Hematopoietic multipotent progenitor cell treated with erythropoietin and hydrocortisone succinate and interleukin-3 and kit ligand, for 17 days (in vitro differentiated cells): ENCODE results near the gene LRCOL1.
"Not testable (repeated sequence)": the region's sequence is repeated elsewhere in the genome, so short reads cannot be mapped to it uniquely, and the experiment has no call there.

Experiments
- DNase-seq: peaks from one replicate; pipeline ENCODE4 v3.0.0-alpha.2; 2015; ENCODE audit warnings: low spot score

LRCOL1 gene

DNA sequence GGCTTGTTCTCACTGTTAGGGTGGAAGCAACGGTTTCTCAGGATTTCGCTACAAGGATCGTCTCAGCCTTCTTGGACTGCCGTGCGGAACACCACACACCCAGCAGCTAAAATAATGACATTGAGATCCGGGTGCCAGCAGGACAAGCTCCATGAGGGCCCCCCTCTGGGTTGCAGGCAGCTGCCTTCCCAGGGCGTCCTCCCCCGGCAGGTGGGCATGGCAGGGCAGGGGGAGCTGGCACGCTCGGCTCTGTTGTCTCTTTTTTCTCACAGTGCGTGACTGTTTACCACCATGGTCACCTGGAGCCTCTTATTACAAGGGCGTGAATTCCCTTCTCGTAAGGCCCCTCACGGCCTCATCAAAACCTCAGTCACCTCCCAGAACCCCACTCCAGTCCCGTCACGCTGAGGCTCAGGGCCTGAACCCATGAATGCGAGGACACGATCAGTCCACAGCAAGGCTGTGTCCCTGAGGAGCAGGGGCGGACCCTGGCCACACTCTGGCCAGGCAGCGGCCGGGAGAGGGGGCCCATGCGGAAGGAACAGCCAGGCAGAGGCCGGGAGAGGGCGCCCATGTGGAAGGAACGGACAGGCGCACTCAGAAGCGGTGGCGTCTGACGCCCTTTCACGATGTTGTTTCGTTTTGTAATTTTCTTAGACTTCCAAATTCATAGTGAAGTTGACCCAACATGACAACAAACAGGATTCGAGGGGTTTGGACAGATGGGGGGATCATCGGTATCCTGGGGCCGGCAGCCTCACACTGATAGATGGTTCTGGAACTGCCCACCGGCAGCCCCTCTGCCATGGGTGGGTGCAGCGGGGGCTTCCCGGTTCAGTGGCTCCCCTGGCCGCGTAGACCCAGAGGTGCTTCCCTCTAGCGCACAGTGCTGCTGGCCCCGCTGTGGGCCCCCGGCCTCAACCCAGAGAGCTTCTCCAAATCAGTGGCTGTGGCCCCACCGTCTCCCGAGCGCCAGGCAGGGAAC lies 10.0 kb downstream of the LRCOL1 start:
- no peak for DNase-seq

DNA sequence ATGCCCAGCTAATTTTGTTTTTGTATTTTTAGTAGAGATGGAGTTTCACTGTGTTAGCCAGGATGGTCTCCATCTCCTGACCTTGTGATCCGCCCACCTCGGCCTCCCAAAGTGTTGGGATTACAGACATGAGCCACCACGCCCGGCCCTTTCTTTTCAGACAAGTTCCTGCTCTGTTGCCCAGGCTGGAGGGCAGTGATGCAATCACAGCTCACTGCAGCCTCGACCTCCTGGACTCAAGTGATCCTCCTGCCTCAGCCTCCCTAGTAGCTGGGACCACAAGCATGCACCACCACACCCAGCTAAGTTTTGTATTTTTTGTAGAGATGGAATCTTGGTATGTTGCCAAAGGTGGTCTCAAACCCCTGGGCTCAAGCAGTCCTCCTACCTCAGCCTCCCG lies 10.9 kb downstream of the LRCOL1 start:
- DNase-seq = not testable (repeated sequence)

DNA sequence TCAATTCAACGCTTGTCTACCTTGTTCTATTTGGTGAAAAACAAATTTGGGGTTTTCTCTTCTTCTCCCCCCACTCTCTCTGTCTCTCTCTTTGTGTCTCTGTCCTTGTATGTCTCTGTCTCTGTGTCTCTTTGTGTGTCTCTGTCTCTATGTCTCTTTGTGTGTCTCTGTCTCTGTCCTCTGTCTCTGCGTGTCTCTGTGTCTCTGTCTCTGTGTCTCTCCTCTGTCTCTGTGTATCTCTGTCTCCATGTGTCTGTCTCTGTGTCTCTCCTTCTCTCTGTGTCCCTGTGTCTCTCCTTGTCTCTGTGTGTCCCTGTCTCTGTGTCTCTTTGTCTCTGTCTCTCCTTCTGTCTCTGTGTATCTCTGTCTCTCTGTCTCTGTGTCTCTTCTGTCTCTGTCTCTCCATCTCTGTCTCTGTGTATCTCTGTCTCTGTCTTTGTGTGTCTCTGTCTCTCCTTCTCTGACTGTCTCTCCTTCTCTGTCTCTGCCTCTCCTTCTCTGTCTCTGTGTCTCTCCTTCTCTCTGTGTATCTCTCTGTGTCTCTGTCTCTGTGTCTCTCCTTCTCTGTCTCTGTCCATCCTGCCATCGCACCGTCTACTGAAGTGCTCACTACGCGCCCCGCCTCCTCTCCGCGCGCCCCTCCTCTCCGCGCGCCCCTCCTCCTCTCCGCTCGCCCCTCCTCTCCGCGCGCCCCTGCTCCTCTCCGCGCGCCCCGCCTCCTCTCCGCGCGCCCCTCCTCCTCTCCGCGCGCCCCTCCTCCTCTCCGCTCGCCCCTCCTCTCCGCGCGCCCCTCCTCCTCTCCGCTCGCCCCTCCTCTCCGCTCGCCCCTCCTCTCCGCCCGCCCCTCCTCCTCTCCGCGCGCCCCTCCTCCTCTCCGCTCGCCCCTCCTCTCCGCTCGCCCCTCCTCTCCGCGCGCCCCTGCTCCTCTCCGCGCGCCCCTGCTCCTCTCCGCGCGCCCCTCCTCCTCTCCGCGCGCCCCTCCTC lies 12.8 kb downstream of the LRCOL1 start:
- no peak for DNase-seq

DNA sequence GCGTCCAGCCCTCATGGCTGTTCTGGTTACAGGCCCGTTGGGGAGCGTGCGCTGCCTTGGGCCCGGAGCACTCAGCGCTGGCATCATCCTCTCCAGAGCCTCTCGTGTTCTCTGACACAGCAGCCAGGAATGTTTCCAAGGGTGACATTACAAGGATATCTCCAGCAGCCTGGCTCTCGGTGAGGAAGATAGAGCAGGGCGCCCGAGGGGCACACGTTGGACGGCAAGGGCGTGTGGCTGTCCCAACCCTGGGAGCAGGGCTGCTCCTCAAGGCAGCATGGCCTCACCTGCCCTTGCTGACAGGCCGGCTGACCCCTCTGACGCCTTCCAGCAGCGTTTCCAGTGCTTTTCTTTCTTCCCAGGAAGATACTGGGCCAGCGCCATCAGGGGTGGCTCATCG lies 14.4 kb downstream of the LRCOL1 start:
- DNase-seq = no peak

DNA sequence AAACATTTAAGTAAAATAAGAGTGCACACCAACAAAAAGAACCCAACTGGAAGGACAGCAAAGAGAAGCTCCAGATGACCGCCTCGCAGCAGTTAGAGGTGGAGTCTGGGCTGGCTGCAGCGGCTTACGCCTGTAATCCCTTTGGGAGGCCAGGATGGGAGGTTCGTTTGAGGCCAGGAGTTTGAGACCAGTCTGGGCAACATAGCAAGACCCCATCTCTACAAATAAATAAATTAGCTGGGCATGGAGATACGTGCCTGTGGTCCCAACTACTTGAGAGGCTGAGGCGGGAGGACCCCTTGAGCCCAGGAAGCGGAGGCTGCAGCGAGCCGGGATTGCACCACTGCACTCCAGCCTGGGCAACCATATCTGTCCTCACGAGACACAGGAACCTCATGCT lies 15.2 kb downstream of the LRCOL1 start:
- no peak for DNase-seq

DNA sequence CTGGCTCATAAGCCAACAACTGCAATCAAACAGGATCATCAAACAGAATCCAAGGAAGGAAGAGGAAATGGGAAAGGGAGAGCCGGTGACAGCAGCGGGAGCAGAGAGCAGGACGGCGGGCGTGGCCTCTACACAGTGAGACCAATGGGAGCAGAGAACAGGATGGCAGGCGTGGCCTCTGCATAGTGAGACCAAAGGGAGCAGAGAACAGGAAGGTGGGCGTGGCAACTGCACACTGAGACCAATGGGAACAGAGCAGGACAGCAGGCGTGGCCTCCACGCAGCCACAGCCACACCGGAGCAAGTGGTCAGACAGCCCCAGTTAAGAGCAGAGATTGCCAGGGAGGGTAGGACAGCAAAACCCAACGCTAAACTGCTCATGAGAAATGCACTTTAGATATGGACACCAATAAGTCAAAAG lies 16.4 kb downstream of the LRCOL1 start:
- DNase-seq = no peak

DNA sequence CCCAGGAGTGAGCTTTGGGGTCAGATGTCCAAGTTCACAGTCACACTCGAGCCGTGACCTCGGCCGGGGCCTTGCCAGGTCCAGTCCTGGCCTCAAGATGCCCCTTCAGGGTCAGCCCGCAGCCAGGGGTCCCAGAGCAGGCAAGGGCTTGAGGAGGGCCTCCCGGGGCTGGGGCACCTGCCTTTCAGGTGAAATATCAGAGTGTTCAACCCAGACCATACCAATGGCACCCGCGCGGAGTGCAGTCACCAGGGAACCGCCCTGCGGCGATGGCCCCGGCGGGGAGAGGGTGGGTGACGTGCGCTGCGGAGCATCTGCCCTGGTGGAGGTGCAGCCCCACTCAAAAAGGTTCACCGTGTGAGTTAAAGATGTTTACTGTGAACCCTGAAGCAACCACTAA lies 16.9 kb downstream of the LRCOL1 start:
- no peak for DNase-seq

DNA sequence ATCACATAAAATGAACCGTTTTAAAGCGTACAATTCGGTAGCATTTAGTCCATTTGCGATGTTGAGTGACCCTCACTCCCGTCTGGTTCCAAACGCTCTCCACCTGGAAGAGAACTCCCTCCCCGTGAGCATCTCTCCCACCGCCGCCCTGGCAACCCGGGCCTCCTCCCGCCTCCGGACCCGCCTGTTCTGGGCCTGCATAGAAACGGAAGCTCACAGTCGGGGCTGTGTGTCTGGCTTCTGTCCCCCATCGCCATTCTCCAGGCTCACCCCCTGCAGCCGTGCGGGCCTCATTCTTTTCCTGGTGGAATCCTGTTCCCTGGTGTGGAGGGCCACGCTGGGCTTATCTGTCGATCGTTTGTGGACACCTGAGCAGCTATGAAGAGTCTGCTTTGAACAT lies 17.3 kb downstream of the LRCOL1 start:
- no peak for DNase-seq

DNA sequence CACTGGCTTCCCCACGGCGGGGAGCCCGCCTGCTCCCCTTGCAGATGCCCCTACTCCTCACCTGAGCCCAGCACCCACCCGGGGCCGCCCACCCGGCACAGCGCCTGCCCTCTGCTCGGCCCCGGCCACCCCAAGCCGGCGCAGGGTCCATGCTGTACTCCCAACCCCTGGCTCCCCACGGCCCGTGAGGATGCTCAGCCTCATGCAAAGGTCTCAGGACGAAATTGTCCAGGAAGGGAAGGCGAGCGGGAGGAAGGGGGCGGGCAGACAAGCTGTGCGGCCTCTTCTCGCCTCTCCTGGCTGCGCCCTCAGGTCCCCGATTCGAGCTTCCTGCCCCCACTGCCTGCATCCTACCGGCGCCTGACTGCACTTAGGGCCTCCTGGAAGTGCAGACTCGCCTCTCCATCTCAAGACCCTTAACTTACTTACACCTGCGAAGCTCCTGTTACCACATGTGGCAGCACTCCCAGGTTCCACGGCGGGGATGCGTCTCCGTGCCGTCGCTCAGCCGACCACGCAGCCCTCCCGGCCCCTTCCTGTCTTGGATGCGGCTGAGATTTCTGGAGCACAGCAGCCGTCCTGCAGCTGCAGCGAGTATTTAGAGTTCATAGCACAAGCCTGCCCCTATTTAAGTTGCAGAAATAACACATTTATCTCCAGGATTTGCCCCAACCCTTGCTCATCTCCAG lies 18.0 kb downstream of the LRCOL1 start:
- no peak for DNase-seq

DNA sequence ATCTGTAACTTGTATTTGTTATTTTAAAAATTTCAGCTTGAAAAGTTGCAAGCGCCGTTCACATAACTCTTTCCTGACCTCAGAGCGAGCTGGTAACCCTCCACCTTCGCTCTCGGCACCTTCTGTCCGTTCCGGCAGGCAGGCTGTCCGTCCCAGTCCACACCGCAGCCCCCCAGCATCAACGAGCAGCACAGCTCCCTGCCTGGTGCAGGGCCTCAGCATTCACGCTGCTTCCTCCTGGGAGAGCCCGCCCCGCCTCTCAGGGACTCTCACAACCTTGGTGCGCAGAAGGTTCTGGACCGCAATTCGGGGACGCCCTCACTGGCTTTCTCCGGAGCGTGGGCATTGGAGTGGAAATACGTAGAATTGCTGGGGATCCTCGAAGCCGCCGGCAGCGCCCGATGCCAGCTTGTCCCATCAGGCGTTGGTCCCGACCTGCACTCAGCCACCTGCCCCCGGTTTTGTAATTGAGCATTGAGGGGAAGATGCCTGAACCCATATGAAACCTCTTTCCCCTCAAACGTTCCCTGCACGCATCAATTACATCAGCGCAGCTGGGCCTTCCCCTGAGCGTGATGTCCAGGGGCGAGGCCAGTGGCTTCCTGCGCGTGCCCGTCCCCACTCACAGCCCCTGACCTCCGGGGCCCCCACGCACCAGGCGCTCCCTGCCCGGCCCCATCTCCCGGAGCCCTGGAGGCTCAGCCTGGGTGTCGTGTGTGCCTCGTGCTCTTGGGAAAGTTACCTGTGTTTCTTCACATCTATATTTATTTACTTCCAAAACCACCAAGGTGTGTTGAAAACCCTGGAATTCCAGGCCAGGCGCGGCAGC lies 19.1 kb downstream of the LRCOL1 start:
- no peak for DNase-seq

DNA sequence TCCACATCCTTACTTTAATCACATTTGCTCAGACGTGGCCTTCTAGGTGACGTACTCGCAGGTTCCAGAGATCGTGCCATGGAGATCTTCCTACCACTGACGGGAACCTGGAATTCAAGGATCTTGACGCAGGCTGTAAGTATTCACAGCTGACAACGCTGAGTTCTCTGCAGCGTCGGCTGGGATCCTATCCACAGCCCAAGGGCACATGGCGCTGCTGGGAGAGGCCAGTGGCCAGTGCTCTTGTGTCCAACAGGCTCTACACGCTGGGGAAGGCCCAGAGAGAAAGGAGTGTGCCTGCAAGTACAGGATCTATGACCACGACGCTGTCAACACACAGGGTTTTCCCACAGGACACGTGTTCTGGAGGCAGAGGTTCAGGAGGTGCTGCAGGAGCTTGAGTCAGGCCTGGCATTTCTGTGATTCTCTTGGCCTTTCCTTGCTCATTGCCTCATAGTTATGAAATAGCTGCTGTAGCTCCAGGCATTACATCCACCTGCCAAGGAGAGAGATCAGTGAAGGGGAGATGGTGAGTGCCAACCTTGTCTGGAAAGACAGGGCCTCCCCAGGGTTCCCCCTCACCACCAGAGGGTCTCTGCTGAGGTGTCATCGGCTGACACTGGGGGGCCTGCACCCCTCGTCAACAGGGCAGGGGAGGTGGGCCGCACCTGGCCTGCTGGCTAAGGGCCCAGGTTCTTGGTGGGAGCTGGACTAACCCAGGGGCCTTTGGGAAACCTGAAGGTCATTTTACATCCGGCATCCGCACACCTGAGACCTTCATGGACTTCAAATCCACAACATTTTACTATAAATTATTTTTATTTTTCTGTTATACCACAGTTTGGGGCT lies 21.3 kb downstream of the LRCOL1 start:
- DNase-seq = no peak

DNA sequence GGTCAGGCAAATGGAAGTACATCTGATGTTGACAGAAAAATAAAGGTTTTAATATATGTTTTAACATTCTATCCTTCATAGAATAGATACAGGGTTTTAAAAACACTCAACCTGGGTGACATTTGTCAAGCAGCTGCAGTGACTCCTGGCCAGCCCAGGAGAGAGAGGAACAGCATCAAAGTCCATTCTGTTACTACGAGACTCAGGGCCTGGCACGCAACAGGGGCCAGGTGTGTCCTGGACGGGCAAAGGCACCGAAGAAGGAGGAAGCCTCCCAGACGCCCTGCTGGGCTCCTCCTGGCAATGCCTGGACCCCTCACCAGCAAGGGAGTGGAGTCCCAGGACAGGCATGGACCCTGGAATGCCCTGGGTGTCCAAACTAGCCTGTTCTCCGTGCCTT lies 22.1 kb downstream of the LRCOL1 start:
- DNase-seq = no peak

DNA sequence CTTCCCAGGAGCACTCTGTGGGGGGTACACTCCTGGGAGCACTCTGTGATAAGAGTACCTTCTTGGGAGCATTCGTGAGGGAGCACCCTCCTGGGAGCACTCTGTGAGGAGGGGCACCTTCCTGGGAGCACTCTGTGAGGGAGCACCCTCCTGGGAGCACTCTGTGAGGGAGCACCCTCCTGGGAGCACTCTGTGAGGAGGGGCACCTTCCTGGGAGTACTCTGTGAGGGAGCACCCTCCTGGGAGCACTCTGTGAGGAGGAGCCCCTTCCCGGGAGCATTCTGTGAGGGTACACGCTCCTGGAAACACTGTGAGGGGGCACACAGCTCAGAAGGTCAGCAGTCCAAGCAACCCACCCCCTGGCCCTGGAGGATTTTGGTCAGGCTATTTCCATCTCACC lies 22.6 kb downstream of the LRCOL1 start:
- DNase-seq = no peak

DNA sequence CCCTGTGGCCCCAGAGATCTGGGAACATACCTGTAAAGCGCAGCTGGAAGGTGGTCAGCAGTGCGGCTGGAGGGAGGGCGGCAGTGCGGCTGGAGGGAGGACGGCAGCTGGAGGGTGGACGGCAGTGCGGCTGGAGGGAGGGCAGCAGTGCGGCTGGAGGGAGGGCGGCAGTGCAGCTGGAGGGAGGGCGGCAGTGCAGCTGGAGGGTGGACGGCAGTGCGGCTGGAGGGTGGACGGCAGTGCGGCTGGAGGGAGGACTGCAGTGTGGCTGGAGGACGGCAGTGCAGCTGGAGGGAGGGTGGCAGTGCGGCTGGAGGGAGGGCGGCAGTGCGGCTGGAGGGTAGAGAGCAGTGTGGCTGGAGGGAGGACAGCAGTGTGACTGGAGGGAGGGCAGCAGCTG lies 23.5 kb downstream of the LRCOL1 start:
- DNase-seq = no peak

DNA sequence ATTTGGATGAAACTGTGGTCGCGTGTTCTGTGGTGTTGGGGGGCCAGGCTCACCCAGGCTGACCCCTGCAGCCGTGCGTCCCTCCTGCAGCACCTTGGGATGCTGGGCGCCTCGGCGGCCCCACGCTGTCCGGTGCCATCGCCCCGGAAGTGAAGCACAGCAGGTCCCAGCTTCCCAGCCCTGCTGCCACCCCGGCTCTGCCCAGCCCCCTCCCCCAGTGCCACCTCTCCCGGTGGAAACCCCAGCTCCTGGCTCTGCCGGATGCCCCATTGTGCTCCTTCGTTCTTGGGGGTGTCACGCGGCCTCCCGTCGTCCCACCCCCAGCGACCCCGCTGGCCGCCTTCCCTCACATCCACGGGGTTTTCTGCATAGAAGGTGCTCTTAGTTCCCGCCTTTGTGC lies 25.2 kb downstream of the LRCOL1 start:
- DNase-seq = no peak

DNA sequence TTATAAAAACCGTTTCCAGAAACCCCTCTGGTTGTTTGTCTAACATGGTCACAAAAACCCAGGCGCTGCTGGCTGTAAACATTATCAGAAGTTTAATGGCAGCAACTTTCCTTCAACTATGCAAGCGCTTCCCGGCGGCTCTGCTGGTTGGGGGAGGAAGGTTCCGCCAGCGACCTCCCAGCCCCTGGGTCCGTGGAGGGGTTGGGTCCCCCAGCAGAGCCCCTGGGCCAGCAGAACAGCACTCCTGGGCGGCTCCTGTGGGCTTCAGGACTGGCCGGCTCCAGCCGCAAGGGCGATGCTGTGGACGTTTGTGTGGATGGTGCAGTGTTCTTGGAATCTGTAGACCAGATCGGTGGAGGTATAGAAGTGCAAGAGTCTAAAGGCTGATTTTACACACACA lies 26.0 kb downstream of the LRCOL1 start:
- DNase-seq = no peak

DNA sequence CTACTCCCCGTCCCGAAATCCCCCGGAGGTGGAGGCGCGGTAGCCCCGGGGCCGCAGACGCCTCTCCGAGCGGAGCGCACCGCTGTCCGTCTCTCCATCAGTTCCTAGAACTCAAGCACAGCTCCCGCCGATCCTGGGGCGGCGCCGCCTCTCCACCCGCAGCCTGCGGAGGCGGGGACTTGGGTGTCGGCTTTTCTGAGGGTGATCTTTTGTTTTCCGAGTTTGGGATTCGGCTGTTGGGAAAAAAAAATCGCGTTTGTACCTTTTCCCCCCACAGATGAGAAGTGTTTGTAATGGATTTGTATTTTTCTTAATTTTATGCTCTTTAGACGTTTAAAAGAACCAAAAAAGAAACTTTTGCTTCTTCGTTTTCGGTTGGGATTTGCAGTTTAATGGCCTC lies 26.6 kb downstream of the LRCOL1 start:
- DNase-seq = no peak

DNA sequence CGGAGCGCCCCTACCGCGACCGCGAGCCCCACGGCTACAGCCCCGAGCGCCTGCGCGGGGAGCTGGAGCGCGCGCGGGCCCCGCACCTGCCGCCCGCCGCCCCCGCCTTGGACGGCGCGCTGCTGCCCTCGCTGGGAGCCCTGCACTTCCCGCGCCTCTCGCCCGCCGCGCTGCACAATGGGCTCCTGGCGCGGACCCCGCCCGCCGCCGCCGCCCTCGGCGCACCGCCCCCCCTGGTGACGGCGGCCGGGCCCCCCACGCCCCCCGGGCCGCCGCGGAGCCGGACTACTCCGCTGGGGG lies 27.0 kb downstream of the LRCOL1 start:
- no peak for DNase-seq

DNA sequence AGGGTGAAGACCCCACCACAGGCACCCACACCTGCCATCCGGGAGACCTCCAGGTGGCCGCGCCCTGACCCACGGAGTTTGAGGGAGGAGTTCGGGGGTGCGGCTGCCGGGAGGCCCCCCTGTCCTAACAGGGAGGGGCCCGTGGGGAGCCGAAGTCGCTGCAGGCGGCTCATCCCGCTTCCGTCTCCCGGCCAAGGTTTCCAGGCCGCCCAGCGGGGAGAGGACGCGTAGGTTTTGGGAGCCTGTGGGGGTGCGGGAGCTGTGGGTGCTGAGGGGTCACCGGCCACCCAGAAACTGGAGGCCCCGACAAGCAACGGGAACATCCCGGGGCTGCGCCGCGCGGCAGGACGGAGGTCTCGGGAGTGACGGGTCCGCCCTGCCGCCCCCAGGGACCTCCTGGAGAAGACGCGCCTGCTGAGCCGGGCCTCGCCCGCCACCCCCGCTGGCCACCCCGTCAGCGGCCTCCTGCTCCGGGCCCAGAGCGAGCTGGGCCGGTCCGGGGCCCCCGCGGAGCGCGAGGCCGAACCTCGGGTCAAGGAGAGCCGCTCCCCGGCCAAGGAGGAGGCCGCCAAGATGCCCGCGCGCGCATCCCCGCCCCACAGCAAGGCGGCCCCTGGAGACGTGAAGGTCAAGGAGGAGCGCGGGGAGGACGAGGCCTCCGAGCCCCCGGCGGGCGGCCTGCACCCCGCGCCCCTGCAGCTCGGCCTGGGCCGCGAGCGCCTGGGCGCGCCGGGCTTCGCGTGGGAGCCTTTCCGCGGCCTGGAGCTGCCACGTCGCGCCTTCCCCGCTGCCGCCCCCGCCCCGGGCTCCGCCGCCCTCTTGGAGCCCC lies 27.6 kb downstream of the LRCOL1 start:
- DNase-seq = no peak

DNA sequence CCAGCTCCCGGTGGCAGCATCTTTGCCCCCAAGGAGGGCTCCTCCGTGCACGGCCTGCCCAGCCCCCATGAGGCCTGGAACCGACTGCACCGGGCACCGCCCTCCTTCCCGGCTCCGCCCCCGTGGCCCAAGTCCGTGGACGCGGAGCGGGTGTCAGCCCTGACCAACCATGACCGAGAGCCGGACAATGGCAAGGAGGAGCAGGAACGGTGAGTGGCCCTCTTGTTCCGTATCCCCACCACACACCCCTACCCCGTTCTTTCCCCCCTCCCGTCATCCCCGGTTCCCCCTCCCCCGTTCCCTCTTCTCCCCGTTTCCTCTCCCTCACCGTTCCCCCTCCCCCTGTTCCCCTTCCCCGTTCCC lies 28.3 kb downstream of the LRCOL1 start:
- DNase-seq = no peak
